ENCODE data around the gene TUFM.
"Not testable (repeated sequence)": the region's sequence is repeated elsewhere in the genome, so short reads cannot be mapped to it uniquely, and the experiment has no call there.

Gene TUFM

DNA sequence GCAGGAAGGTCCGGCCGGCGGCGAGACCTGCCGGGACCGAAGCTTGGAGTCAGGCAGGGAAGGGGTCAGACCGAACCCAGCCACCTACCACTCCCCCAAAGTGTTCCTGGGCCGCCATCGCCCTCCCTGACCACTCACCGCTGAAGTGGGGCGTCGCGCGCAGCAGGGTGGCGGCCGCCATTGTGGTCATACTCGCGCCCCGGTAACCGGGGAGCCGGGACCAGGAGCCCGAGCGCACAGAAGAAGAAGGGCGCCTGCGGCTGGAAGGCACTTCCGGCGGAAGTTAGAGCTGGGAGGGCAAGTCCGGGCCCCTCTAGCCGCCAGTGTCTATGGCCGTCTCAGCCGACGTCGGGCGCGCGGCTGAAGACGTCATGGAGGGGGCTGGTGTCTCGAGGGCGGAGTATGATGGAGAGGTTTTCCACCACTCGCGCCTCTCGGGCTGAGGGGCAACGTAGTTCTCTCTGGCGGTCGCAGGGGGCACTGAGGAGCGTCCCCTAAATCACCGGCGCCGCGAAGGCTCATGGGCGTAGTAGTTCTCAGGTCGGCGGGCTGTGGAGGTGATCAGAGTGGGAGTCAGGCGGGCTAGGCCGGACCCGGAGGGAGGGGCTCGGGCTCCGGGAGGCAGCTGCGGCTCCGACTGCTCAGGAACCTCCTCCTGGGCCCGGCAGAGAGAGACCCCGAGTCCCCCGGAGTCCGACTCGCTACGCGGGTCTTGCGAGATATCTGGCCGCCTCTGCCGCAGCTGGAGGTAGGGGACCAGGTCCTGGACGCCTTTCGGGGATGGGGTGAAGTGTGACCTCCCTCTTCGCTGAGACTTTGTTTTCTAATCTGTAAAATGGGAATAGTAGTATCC, at the start of gene TUFM:
TUFM (minus strand) TSS at position 269 of the 853 bp plus-strand sequence; CDS start at position 190, 79 bp downstream.
- peak; percentile 99 for DNase-seq (ENCODE audit: low spot score)

DNA sequence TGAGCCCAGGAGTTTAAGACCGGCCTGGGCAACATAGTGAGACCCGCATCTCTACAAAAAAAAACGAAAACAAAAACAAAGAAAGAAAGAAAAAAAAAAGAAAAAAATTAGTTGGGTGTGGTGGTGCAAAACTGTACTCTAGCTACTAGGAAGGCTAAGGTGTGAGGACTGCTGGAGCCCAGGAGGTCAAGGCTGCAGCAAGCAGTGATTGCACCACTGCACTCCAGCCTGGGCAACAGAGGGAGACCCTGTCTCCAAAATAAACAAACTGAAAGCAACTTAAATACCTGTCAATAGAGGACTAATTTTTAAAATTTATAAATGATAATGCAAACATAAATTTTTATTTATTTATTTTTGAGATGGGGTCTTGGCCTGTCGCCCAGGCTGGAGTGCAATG, 49.5 kb upstream of the TUFM start:
- DNase-seq (ENCODE audit: low spot score): no peak

DNA sequence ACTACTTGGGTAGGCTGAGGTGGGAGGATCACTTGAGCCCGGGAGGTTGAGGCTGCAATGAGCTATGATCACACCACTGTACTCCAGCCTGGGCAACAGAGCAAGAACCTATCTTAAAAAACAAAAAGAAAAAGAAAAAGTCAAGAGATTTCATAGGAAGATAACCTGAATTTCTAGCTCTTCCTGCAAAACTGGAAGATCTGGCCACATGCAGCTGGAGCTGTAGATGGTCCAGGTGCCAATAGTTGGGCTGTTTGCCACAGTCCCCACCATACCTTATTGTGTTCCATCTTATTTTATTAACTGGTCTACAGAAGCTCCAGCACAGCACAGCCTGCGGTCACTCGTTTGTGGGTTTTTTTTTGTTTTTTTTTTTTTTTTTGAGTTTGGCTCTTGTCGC, 47.1 kb upstream of the TUFM start:
- DNase-seq (ENCODE audit: low spot score): no peak

DNA sequence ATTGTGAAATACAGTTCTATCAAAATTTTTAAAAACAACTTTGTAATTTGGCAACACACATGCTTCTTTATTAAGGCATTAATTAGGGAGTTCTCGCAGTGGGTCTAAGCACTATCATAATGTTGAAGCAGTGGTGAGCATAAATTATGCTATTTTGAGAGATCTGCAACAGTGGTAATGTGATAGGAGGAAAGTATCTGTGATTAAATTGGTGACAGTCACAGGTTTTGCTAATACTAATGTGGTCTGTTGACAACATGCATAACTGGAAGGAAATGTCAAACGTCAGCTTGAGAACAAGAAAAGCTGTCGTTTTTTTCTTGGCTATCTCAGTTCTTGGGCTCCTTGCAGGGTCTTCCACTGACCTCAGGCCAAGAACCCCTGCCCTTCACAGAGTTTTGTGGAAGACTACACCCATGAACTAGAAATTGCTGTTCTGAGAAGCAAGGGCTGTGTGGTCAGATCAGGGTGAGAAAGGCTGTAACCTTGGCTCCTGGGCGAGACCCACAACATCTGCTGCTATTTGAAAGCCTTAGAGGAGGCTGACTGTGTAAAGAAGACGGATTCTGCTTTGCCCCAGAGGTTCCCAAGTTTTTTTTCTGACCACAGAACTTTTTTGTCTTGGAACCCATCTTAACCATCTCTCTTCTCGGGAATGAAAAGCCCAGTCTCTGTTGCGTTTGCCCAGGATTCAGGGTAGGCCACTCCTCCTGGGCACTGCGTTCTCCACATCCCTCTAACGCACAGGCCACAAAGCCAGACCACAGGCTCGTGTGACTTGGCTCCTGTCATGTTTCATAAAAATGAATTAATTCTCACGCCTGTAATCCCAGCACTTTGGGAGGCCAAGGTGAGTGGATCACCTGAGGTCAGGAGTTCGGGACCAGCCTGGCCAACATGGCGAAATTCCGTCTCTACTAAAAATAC, 46.1 kb upstream of the TUFM start:
- no peak for DNase-seq (ENCODE audit: low spot score)

- DNase-seq (ENCODE audit: low spot score): not testable (repeated sequence)
Measured at GRCh38 chr16:28890355-28890754, 44.2 kb upstream of the TUFM start.

GRCh38 chr16:28886945-28887344, 40.8 kb upstream of the TUFM start:
- DNase-seq (ENCODE audit: low spot score): no peak

DNA sequence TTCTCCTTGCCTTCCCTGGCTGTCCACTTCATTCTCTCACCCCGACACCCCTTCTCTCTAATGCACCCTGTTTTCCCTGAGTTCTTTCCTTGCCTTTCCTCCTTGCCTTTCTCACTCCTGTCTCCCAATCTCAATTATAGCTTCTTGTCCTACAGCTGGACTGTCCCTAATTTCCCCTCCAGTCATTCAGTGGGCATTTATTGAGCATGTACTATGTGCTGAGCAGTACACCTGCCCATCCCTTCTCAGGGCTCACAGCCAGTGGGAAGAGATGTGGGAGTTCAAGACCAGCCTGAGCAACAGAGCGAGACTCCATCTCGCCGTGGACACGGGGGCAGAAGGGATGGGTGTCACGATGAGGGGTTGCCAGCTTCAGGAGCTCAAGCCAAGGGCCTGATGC, 37.9 kb upstream of the TUFM start:
- DNase-seq (ENCODE audit: low spot score): no peak

- no peak for DNase-seq (ENCODE audit: low spot score)
Measured at GRCh38 chr16:28883221-28883996, 37.3 kb upstream of the TUFM start.

- DNase-seq (ENCODE audit: low spot score): no peak
Measured at GRCh38 chr16:28882551-28883160, 36.5 kb upstream of the TUFM start.

DNA sequence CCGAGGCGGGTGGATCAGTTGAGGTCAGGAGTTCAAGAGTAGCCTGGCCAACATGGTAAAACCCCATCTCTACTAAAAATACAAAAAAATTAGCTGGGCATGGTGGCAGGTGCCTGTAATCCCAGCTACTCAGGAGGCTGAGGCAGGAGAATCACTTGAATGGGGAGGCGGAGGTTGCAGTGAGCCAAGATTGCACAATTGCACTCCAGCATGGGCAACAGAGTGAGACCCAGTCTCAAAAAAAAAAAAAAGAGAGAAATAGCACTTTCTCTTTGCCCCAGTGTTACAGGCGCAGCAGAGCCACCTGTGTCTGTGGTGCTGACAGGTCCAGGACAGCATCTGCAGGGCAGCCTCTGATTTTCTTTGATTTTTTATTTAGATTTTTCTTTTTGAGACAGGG, 35.4 kb upstream of the TUFM start:
- DNase-seq (ENCODE audit: low spot score): not testable (repeated sequence)

- no peak for DNase-seq (ENCODE audit: low spot score)
Measured at GRCh38 chr16:28880955-28881354, 34.8 kb upstream of the TUFM start.

- no peak for DNase-seq (ENCODE audit: low spot score)
Measured at GRCh38 chr16:28880589-28880915, 34.4 kb upstream of the TUFM start.

GRCh38 chr16:28879841-28880588, 33.9 kb upstream of the TUFM start:
- peak; percentile 89 for DNase-seq (ENCODE audit: low spot score)

GRCh38 chr16:28879261-28879840, 33.2 kb upstream of the TUFM start:
- no peak for DNase-seq (ENCODE audit: low spot score)

DNA sequence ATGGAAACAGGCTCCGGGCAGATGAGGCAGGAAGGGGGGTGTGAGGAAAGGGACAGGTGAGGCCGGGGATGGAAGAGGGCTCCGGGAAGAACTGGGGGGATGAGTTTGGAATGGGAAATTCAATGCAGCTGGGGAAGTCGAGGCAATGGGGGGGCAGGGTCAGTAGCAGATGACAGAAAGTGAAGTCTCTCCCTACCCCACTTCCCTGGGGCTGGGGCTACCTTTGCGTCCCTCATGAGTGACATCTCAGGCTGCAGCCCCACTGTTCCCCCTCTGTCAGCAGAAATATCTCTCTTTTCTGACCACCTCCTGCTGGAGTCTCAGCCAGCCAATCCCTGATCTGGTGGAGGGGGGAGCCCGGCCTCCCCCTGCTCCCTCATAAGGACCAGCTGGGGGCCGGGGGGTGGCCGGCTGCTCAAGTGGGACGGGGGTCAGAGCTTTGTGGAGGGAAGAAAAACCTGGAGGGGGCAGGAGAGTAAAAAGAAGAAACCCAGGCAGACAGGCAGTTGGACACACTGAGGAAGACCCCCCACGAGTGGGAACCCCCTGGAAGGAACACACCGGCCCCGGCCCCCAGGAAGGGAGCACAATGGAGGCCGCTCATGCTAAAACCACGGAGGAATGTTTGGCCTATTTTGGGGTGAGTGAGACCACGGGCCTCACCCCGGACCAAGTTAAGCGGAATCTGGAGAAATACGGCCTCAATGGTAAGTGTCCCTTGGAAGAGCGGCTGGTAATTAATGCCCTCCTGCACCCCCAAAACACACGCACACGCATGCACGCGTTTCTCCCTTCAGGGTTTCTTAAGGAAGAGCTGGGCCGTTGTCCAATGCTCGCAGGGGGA, 32.2 kb upstream of the TUFM start, which contains the start of gene ATP2A1:
ATP2A1 (plus strand) TSS at position 406 of the 844 bp plus-strand sequence; CDS start at position 590, 184 bp downstream.
- no peak for DNase-seq (ENCODE audit: low spot score)

DNA sequence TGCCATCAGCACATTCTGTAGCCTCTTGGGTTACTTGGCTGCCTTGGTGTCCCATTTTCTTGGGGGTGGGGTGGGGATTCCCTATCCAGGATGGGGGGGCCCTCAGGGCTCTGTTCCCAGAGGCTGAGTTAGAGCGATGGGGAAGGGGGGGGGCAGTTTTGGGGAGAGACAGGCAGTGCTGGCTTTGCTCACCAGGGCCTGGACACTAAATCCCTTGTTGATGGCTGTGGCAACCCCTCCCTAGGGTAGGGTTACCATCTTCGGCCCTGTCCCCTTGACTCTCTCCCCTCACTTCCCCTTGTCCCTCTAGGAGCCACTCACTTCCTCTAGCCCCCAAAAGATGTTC, 31.5 kb upstream of the TUFM start:
- no peak for DNase-seq (ENCODE audit: low spot score)

DNA sequence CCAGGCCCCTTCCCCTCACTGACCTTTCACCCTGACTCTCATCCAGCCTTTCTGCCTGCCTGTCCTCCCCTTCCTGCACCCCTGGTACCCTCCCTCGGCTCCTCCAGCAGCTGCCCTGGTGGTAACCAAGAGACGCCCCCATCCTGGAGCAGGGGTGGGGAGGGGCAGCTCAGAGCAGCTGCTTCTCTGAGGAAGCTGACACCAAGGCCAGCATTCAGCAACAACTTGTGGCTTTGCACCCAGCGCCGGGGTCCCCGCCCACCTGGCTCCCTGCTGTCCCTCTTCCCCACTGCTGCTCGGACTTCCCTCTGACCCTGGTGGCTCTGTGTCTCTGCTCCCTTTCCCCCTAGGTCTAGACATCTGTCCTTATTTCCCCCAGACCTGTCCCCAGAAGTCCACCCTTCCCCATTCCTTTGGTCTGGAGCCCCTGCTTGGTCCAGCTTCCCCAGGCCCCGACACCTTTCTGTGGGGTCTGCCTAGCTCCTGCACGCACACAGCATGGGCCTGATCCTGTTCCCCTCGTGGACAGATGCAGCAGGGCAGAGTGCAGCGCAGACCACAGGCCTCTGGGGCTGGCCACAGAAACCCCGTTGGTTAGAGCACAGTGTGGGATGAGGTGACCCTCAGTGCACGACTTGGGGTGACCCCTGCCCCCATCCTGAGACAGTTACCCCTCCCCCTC, 31.0 kb upstream of the TUFM start:
- DNase-seq (ENCODE audit: low spot score): no peak

DNA sequence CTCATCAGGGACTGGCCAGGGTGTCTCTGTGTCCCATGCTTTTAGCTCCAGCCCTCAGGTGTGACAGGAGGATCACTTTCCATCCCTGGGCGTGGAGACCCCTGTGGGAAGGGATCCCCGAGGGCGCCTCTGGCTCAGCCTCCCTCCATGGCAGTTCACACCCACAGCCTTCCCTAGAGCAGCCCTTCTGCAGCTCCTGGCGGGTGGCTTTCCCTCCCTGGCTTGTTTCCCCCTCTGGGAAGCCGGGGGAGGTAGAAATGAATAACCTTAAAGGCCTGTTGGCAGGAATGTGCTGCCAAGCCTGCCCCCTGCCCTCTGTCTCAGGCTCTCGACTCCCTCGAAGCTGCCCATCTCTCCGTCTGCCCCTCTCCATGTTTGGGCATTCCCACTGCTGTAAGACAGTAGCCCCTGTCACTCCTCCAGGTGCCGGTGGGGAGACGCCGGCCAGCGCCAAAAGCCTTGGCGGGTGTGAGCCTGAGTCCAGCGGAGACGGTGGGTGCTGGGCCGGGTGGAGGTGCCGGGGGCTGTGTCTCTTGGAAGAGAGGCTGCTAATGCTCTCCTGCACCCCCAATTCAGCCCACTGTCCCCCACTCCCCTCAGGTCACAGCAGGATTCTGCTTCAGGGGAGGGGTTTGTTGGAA, 30.0 kb upstream of the TUFM start:
- no peak for DNase-seq (ENCODE audit: low spot score)

All from CD4-positive, alpha-beta T cell treated with Interleukin-15 for 4 hours (primary cell).